GM23338 (cell line): Measurements from ENCODE around the gene LRRFIP1.

Experiments
- EZH2 ChIP-seq: fragments of 200-600 bp; sonication (generic); IDR thresholded peaks from one replicate; pipeline ENCODE4 v1.8.0; 2017; ENCODE audit warnings: antibody characterized with exemption, mild to moderate bottlenecking, low read depth; ENCODE audit not compliant: unreplicated experiment
- POLR2AphosphoS5 ChIP-seq: IDR thresholded peaks from 2 replicates; pipeline ENCODE4 v1.6.1; 2016; ENCODE audit warnings: antibody characterized with exemption, low read depth
- STAT1 ChIP-seq: IDR thresholded peaks from one replicate; pipeline ENCODE4 v1.6.1; 2016; ENCODE audit warnings: antibody characterized with exemption; ENCODE audit not compliant: unreplicated experiment
- ZNF114 ChIP-seq: fragments of 250-450 bp; sonication (Bioruptor Pico); IDR thresholded peaks from 2 replicates; pipeline ENCODE4 v1.5.0; 2020; ENCODE audit warnings: mild to moderate bottlenecking, moderate library complexity
- ZNF331 ChIP-seq: fragments of 250-450 bp; sonication (Bioruptor Pico); IDR thresholded peaks from 2 replicates; pipeline ENCODE4 v1.5.0; 2020; ENCODE audit warnings: low read depth, mild to moderate bottlenecking, moderate library complexity
- TF ChIP-seq, protein P1 (sequence below), 2 experiments: fragments of 200-600 bp in 1 of 2; sonication (generic) in 1 of 2; conservative IDR thresholded peaks; 2 replicates each; pipeline versions ENCODE4 v1.5.1 to v1.6.1; 2016 to 2017; ENCODE audit warnings: antibody characterized with exemption in 2 of 2, low read depth in 2 of 2, mild to moderate bottlenecking in 2 of 2, moderate library complexity in 1 of 2
- TF ChIP-seq, protein P2 (sequence below): IDR thresholded peaks from one replicate; pipeline ENCODE4 v1.6.1; 2018; ENCODE audit warnings: antibody characterized with exemption; ENCODE audit not compliant: unreplicated experiment

DNA sequence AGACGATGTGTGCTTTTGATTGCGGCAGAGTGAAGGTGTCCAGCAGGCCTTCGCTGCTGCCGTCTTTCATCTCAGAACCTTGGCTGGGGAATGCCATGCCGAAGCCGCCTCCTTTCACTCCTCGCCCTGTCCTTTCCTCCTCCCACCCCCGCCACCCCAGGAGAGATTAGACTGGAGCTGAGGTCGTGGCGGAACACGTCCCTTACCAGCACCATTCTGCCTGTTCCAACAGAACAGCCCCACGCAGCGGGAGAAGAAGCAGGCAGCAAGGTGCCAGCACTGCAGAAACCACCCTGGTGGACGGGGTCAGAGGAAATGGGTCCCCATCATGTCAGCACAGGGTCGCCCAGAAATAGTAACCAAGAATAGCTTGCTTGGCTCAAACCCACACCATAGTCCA, 146.4 kb downstream of the LRRFIP1 start:
- no peak for TF ChIP-seq ZNF114
- no peak for TF ChIP-seq STAT1
- no peak for TF ChIP-seq EZH2
- TF ChIP-seq, protein P1, sequence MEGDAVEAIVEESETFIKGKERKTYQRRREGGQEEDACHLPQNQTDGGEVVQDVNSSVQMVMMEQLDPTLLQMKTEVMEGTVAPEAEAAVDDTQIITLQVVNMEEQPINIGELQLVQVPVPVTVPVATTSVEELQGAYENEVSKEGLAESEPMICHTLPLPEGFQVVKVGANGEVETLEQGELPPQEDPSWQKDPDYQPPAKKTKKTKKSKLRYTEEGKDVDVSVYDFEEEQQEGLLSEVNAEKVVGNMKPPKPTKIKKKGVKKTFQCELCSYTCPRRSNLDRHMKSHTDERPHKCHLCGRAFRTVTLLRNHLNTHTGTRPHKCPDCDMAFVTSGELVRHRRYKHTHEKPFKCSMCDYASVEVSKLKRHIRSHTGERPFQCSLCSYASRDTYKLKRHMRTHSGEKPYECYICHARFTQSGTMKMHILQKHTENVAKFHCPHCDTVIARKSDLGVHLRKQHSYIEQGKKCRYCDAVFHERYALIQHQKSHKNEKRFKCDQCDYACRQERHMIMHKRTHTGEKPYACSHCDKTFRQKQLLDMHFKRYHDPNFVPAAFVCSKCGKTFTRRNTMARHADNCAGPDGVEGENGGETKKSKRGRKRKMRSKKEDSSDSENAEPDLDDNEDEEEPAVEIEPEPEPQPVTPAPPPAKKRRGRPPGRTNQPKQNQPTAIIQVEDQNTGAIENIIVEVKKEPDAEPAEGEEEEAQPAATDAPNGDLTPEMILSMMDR (conservative IDR thresholded peaks at IDR 0.05; ENCODE audit: low read depth in 2 of 2) = no peak
- no peak for TF ChIP-seq ZNF331
- TF ChIP-seq POLR2AphosphoS5 = no peak
- TF ChIP-seq, protein P2, sequence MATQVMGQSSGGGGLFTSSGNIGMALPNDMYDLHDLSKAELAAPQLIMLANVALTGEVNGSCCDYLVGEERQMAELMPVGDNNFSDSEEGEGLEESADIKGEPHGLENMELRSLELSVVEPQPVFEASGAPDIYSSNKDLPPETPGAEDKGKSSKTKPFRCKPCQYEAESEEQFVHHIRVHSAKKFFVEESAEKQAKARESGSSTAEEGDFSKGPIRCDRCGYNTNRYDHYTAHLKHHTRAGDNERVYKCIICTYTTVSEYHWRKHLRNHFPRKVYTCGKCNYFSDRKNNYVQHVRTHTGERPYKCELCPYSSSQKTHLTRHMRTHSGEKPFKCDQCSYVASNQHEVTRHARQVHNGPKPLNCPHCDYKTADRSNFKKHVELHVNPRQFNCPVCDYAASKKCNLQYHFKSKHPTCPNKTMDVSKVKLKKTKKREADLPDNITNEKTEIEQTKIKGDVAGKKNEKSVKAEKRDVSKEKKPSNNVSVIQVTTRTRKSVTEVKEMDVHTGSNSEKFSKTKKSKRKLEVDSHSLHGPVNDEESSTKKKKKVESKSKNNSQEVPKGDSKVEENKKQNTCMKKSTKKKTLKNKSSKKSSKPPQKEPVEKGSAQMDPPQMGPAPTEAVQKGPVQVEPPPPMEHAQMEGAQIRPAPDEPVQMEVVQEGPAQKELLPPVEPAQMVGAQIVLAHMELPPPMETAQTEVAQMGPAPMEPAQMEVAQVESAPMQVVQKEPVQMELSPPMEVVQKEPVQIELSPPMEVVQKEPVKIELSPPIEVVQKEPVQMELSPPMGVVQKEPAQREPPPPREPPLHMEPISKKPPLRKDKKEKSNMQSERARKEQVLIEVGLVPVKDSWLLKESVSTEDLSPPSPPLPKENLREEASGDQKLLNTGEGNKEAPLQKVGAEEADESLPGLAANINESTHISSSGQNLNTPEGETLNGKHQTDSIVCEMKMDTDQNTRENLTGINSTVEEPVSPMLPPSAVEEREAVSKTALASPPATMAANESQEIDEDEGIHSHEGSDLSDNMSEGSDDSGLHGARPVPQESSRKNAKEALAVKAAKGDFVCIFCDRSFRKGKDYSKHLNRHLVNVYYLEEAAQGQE = no peak
